Body of pancreas (tissue), 4 donors: ENCODE results near the gene PVALEF.

ENCODE experiments used
- CTCF ChIP-seq, 7 experiments: fragments of 450-650 bp in 4 of 7; fragments of 200-600 bp in 3 of 7; sonication (generic) in 3 of 7; IDR thresholded peaks; one replicate each; pipeline ENCODE4 v1.5.1; 2016 to 2019; ENCODE audit warnings: antibody characterized with exemption in 7 of 7
- POLR2A ChIP-seq, 3 donors: fragments of 450-650 bp; IDR thresholded peaks; one replicate each; pipeline ENCODE4 v1.6.1; 2016; ENCODE audit warnings: antibody characterized with exemption in 3 of 3, mild to moderate bottlenecking in 2 of 3

GRCh38 chr17:81121841-81122733, 43.2 kb upstream of the PVALEF start:
- no peak for TF ChIP-seq POLR2A (IDR thresholded peaks at IDR 0.05)
- no peak for TF ChIP-seq CTCF (IDR thresholded peaks at IDR 0.05)
